ENCODE data around the gene NAB2. TPM values are rescaled to one million over a fixed set of nuclear protein-coding genes. Genes with fewer than 3 reads are reported as not detected.

NAB2 gene
- total and polyA plus RNA-seq, 9 of the 15 experiments (the other 6 are each of a cell fraction or from before 2014, with no cell fraction given), result 0.45 to 40.9 (median 20.4) TPM

- peak; percentile 87; the same call in 1 of the 2 replicates for TF ChIP-seq ZBTB2 (IDR thresholded peaks at IDR 0.05)
- TF ChIP-seq HMG20A (CRISPR knock-in tag; conservative IDR thresholded peaks at IDR 0.05), result no peak
- peak; percentile 7 to 21 for TF ChIP-seq E2F6 (IDR thresholded peaks at IDR 0.05; ENCODE audit: borderline replicate concordance in 1 of 2, extremely low read depth in 1 of 2, insufficient read depth in 1 of 2, insufficient read length in 1 of 2, low read depth in 1 of 2, low read length in 1 of 2, poor library complexity in 1 of 2, severe bottlenecking in 1 of 2)
- no peak for TF ChIP-seq COPS2 (conservative IDR thresholded peaks at IDR 0.05)
- TF ChIP-seq ATF1 (CRISPR knock-in tag; IDR thresholded peaks at IDR 0.05), result no peak
- no peak; the same call in 1 of the 2 replicates for TF ChIP-seq ATF1 (tag; IDR thresholded peaks at IDR 0.05)
- peak; percentile 67 for TF ChIP-seq FOSL1 (tag; conservative IDR thresholded peaks at IDR 0.05)
- no peak for TF ChIP-seq ZSCAN29 (IDR thresholded peaks at IDR 0.05)
- TF ChIP-seq CXXC5 (CRISPR knock-in tag; IDR thresholded peaks at IDR 0.05), result peak; percentile 74
- TF ChIP-seq PRDM10 (IDR thresholded peaks at IDR 0.05; ENCODE audit: partially characterized antibody), result peak; percentile 91
- peak; percentile 67; the same call in 1 of the 2 replicates for TF ChIP-seq ZNF444 (CRISPR knock-in tag; IDR thresholded peaks at IDR 0.05)
- peak; percentile 54 for TF ChIP-seq EGR1 (conservative IDR thresholded peaks at IDR 0.05)
- peak in 1 of 2 experiments; percentile 38; a peak in 1 of 4 replicates for TF ChIP-seq MNT (conservative IDR thresholded peaks at IDR 0.05)
- peak in 1 of 2 experiments; percentile 47; a peak in 1 of 4 replicates for TF ChIP-seq FOXK2 (conservative IDR thresholded peaks at IDR 0.05 in 1 of 2, IDR thresholded peaks at IDR 0.05 in 1 of 2; ENCODE audit: low read depth in 2 of 2)
- peak; percentile 54; the same call in 1 of the 2 replicates for TF ChIP-seq ZFX (CRISPR knock-in tag; IDR thresholded peaks at IDR 0.05)
- TF ChIP-seq NRF1 (conservative IDR thresholded peaks at IDR 0.05 in 1 of 2, IDR thresholded peaks at IDR 0.05 in 1 of 2), result peak; percentile 90 to 91
These were observed 39.0 kb downstream of the NAB2 start, which contains the start of gene LRP1 (continued) for GRCh38 chr12:57127726-57128518.

Measured in K562 (cell line).